ENCODE results near the gene AQP6. TPM values are rescaled to one million over a fixed set of nuclear protein-coding genes. Genes with fewer than 3 reads are reported as not detected.
A peak's percentile ranks its signal among the peaks of the same experiment; 100 is the strongest.

The AQP6 gene
- 0.37 TPM for total RNA-seq (ENCODE audit: unreplicated experiment)
- long read RNA-seq: 0 reads

- TF ChIP-seq, protein P1, sequence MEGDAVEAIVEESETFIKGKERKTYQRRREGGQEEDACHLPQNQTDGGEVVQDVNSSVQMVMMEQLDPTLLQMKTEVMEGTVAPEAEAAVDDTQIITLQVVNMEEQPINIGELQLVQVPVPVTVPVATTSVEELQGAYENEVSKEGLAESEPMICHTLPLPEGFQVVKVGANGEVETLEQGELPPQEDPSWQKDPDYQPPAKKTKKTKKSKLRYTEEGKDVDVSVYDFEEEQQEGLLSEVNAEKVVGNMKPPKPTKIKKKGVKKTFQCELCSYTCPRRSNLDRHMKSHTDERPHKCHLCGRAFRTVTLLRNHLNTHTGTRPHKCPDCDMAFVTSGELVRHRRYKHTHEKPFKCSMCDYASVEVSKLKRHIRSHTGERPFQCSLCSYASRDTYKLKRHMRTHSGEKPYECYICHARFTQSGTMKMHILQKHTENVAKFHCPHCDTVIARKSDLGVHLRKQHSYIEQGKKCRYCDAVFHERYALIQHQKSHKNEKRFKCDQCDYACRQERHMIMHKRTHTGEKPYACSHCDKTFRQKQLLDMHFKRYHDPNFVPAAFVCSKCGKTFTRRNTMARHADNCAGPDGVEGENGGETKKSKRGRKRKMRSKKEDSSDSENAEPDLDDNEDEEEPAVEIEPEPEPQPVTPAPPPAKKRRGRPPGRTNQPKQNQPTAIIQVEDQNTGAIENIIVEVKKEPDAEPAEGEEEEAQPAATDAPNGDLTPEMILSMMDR (IDR thresholded peaks at IDR 0.05; ENCODE audit: partially characterized antibody, unreplicated experiment): no peak
- Mint-ChIP-seq H3K27ac (ENCODE audit: unreplicated experiment) (peak within 1 kb of the TSS; percentile 17), H3K4me1 (ENCODE audit: low read depth, unreplicated experiment) (peaks cover 17% of the 10 kb centered on the region), H3K36me3 (ENCODE audit: unreplicated experiment) (no peaks in the 10 kb centered on the region), H3K9me3 (ENCODE audit: unreplicated experiment) (peaks cover 5% of the 10 kb centered on the region), H3K27me3 (ENCODE audit: unreplicated experiment) (peaks cover 2% of the 10 kb centered on the region), H3K4me3 (ENCODE audit: unreplicated experiment) (peak within 1 kb of the TSS; percentile 49)
- no peak for DNase-seq
These were observed at the start of gene AQP6 for GRCh38 chr12:49972641-49973360. AQP6 (plus strand) TSS chr12:49972947; CDS start chr12:49973174, 227 bp downstream.

DNA sequence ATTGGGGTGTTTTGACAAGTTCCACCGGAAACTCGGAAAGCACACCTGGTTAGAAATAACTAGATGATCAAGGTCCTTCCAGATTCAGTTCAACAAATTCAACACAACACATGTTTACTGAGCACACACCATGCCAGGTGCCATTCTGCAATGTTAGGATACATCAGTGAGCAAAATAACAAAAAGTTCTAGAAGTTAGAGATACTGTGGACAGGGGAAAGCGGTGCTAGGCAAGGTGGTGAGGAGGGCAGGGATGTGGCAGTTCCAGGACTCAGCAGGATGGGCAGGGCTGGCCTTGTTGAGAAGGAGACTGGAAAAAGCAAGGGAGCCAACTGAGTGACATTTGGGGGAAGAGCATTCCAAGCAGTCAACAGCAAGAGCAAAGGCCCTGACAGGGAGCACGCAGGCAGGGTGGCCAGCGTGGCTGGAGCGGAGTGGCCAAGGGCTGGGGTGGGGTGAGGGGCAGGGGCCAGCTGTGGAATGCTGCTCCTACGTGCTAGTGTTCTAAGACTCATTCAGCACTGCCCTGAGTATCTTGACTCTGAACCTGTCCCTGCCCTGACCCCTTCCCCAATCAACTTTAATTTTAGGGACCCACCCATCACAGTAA lies 49.6 kb upstream of the AQP6 start:
- peaks cover 4% of the 10 kb centered on the region for H3K9me3 Mint-ChIP-seq (ENCODE audit: unreplicated experiment)
- no peaks in the 10 kb centered on the region for H3K4me1 Mint-ChIP-seq (ENCODE audit: low read depth, unreplicated experiment)
- TF ChIP-seq, protein P1 (IDR thresholded peaks at IDR 0.05; ENCODE audit: partially characterized antibody, unreplicated experiment): no peak
- peaks cover 6% of the 10 kb centered on the region for H3K27me3 Mint-ChIP-seq (ENCODE audit: unreplicated experiment)
- H3K4me3 Mint-ChIP-seq (ENCODE audit: unreplicated experiment): no peak overlapping the region
- DNase-seq: no peak
- H3K36me3 Mint-ChIP-seq (ENCODE audit: unreplicated experiment): no peaks in the 10 kb centered on the region
- H3K27ac Mint-ChIP-seq (ENCODE audit: unreplicated experiment): no peak overlapping the region

DNA sequence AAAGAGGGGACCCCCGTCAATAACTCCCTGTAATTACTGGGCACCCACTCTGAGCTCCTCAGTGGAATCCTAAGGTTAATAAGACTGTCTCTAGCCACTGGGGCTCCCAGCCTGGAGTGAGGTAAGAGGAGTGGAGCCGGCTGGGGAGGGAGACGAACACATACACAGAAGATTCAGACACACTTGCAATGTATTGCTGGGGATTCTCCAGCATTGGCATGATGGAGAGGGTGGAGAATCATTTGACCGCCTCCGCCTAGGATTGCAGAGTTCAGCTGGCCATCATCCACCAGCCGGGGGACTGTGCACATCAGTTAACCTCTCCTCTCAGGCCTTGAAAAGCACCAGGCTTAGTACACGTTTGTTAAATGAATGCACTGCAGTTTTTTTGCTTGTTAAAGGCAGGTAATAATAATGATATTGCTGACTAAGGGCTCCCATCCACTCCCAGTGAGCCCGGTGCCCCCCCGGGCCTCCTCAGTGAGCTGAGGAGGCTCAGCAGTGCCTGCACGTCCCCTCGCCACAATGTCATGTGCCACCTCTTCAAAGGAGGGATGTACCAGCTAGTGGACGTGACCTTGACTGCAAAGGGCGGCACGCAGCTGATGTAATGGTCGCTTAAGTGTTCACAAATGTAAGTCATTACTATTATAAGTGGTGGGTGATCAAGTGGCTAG lies 48.7 kb upstream of the AQP6 start:
- Mint-ChIP-seq H3K36me3 (ENCODE audit: unreplicated experiment) (no peaks in the 10 kb centered on the region), H3K4me3 (ENCODE audit: unreplicated experiment) (no peak overlapping the region), H3K4me1 (ENCODE audit: low read depth, unreplicated experiment) (no peaks in the 10 kb centered on the region), H3K27ac (ENCODE audit: unreplicated experiment) (no peak overlapping the region), H3K27me3 (ENCODE audit: unreplicated experiment) (peaks cover 6% of the 10 kb centered on the region), H3K9me3 (ENCODE audit: unreplicated experiment) (peaks cover 4% of the 10 kb centered on the region)
- TF ChIP-seq, protein P1 (IDR thresholded peaks at IDR 0.05; ENCODE audit: partially characterized antibody, unreplicated experiment): no peak
- DNase-seq: no peak

GRCh38 chr12:49924628-49925246 lies 48.0 kb upstream of the AQP6 start:
- Mint-ChIP-seq H3K27me3 (ENCODE audit: unreplicated experiment) (peaks cover 8% of the 10 kb centered on the region), H3K36me3 (ENCODE audit: unreplicated experiment) (no peaks in the 10 kb centered on the region), H3K27ac (ENCODE audit: unreplicated experiment) (peak overlapping the region; percentile 62), H3K4me1 (ENCODE audit: low read depth, unreplicated experiment) (no peaks in the 10 kb centered on the region), H3K4me3 (ENCODE audit: unreplicated experiment) (no peak overlapping the region), H3K9me3 (ENCODE audit: unreplicated experiment) (peaks cover 2% of the 10 kb centered on the region)
- no peak for DNase-seq
- TF ChIP-seq, protein P1 (IDR thresholded peaks at IDR 0.05; ENCODE audit: partially characterized antibody, unreplicated experiment): no peak
